ENCODE measurements around the gene BRF1.

DNA sequence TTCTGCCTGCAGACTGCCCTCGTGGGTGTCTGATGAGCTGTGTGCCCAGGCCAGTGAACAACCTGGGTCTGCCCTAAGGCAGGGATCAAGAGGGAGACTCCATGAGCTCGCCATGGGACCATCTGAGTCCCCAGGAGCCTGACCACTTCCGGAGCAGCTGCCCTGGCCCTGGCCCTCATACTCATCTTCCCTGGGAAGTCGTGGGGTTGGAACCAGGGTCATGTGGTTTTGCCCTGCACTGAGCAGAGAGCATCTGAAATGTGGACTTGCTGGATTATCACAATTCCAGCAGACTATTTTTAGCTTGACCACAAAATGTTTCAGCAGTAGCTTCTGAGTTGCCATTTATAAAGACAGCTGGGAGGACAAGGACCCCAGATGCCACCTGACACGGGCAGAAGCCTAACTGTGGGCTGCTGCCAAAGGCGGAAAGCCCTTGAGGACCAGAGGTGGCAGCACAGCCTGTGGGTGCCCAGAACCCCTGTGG is 45.7 kb downstream of the BRF1 start:
- TF ChIP-seq CTCF (conservative IDR thresholded peaks at IDR 0.05; ENCODE audit: low read length) (no peak), EZH2phosphoT487 (IDR thresholded peaks at IDR 0.05; ENCODE audit: borderline replicate concordance) (no peak)
